HG03045 (cell line): Measurements from ENCODE around the gene HEPH.
"Not testable (repeated sequence)": the region's sequence is repeated elsewhere in the genome, so short reads cannot be mapped to it uniquely, and the experiment has no call there.

Source experiments
- ATAC-seq: cut with Tn5 transposase; IDR thresholded peaks from one replicate; pipeline ENCODE4 v1.9.1; 2021; ENCODE audit warnings: mild to moderate bottlenecking, moderate library complexity; ENCODE audit not compliant: unreplicated experiment

HEPH gene

GRCh38 chrX:66221856-66222255 lies 57.8 kb downstream of the HEPH start:
- no peak for ATAC-seq

- no peak for ATAC-seq
These were observed 68.2 kb downstream of the HEPH start for GRCh38 chrX:66232296-66232695.

- ATAC-seq: no peak
These were observed 69.2 kb downstream of the HEPH start for GRCh38 chrX:66233209-66233608.

GRCh38 chrX:66233904-66234303 lies 69.9 kb downstream of the HEPH start:
- not testable (repeated sequence) for ATAC-seq

GRCh38 chrX:66255359-66255967 lies 91.4 kb downstream of the HEPH start:
- ATAC-seq: no peak

GRCh38 chrX:66262807-66263206 lies 98.8 kb downstream of the HEPH start:
- ATAC-seq: no peak
